Measurements from ENCODE around the gene MYRIP.

DNA sequence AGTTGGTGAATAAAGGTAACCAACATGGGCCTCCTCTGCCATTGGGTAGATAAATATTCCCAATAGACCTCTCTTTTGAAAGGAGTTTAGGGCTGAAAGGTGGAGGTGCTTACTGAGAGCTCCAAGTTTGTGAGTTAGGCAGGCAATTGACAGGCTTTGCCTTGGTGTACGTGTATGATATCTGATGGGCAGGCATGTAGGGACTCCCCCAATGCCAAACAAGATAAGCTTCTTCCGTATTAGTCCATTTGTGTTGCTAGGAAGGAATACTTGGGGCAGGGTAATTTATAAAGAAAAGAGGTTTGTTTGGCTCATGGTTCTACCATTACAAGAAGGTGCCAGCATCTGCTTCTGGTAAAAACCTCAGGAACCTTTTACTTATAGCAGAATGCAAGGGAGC, 339.4 kb downstream of the MYRIP start:
- TF ChIP-seq TAF1 (IDR thresholded peaks at IDR 0.05; ENCODE audit: borderline replicate concordance, insufficient read depth, low read length) (no peak), POLR2AphosphoS5 (IDR thresholded peaks at IDR 0.05; ENCODE audit: low read depth, low read length) (no peak)

Data from PFSK-1 (cell line).